Measurements from ENCODE around the gene PCSK2. TPM values are rescaled to one million over a fixed set of nuclear protein-coding genes. Genes with fewer than 3 reads are reported as not detected.

Gene PCSK2
- total and polyA plus RNA-seq, 2 donors (not counting 3 experiments of a cell fraction or from before 2014, with no cell fraction given) = not detected

DNA sequence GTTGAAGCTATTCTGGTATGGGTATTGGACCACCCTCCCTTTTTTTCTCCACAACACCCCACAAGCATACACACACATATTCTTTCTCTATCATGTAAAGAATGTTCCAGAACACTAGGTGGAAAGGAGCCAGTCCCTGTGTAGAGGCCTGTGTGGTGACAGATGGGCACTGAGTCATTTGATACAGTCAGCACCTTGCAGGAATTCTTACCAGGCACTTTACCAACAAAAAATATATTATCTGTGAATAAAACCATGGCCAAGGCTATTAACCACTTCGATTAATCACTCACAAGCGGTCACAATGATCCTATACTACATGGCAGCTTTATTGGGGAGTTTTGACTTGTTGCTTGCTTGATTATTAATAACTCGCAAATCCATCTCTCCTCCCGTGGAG lies 154.9 kb downstream of the PCSK2 start:
- no peak overlapping the region for H2AFZ ChIP-seq (ENCODE audit: low read depth, low read length)
- CTCF ChIA-PET = no interaction called here
- no peak for TF ChIP-seq POLR2AphosphoS5 (IDR thresholded peaks at IDR 0.05; ENCODE audit: insufficient read depth, low read depth, low read length)
- TF ChIP-seq MYC (IDR thresholded peaks at IDR 0.05; ENCODE audit: low read depth, low read length) = no peak
- TF ChIP-seq POLR2A (IDR thresholded peaks at IDR 0.05; ENCODE audit: low read depth, low read length) = no peak
- TF ChIP-seq, protein P1, sequence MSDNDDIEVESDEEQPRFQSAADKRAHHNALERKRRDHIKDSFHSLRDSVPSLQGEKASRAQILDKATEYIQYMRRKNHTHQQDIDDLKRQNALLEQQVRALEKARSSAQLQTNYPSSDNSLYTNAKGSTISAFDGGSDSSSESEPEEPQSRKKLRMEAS (IDR thresholded peaks at IDR 0.05; ENCODE audit: insufficient read depth, insufficient read length) = no peak
- no peak for TF ChIP-seq JUN (IDR thresholded peaks at IDR 0.05; ENCODE audit: borderline replicate concordance, insufficient read depth, insufficient read length, low read depth)
- TF ChIP-seq GATA2 (IDR thresholded peaks at IDR 0.05; ENCODE audit: insufficient read depth, insufficient read length, low read depth, low read length) = no peak
- no peak for TF ChIP-seq FOS (IDR thresholded peaks at IDR 0.05; ENCODE audit: borderline replicate concordance, insufficient read depth, low read length)
- TF ChIP-seq, protein P2, sequence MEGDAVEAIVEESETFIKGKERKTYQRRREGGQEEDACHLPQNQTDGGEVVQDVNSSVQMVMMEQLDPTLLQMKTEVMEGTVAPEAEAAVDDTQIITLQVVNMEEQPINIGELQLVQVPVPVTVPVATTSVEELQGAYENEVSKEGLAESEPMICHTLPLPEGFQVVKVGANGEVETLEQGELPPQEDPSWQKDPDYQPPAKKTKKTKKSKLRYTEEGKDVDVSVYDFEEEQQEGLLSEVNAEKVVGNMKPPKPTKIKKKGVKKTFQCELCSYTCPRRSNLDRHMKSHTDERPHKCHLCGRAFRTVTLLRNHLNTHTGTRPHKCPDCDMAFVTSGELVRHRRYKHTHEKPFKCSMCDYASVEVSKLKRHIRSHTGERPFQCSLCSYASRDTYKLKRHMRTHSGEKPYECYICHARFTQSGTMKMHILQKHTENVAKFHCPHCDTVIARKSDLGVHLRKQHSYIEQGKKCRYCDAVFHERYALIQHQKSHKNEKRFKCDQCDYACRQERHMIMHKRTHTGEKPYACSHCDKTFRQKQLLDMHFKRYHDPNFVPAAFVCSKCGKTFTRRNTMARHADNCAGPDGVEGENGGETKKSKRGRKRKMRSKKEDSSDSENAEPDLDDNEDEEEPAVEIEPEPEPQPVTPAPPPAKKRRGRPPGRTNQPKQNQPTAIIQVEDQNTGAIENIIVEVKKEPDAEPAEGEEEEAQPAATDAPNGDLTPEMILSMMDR (IDR thresholded peaks at IDR 0.05; ENCODE audit: extremely low read depth in 1 of 2, insufficient read depth in 1 of 2, low read depth in 1 of 2, low read length in 2 of 2) = no peak
- TF ChIP-seq EZH2 (IDR thresholded peaks at IDR 0.05; ENCODE audit: borderline replicate concordance, low read depth, low read length, severe bottlenecking) = no peak
- dilution Hi-C loops (cut with MboI; ENCODE audit: extremely low pct_ligation_motif_present, low sequenced_read_pairs) (no loop called here), intact Hi-C loops (cut with micrococcal nuclease) (no loop called here)
- no peak overlapping the region for H3K27ac ChIP-seq (ENCODE audit: insufficient read depth, low read depth, low read length)
- H3K79me2 ChIP-seq (ENCODE audit: control insufficient read depth, insufficient read depth, low read length) = no peaks in the 10 kb centered on the region
- POLR2A ChIA-PET = no interaction called here
- BruUV-seq (replicated peaks) = no TSS peak
- H3K9me3 ChIP-seq (replicated peaks; ENCODE audit: control insufficient read depth, insufficient read depth, low read length) = no peaks in the 10 kb centered on the region
- no peaks in the 10 kb centered on the region for H3K4me1 ChIP-seq (ENCODE audit: control insufficient read depth, extremely low read depth, insufficient read depth, low read length)
- FAIRE-seq (no peak), DNase-seq (ENCODE audit: low read depth, low spot score) (no peak)
- H3K4me2 ChIP-seq (ENCODE audit: insufficient read depth, low read length) = no peak overlapping the region
- no peak overlapping the region for H3K4me3 ChIP-seq (replicated peaks in 1 of 3; ENCODE audit: insufficient read depth in 1 of 3, low read depth in 1 of 3, low read length in 3 of 3)
- H3K36me3 ChIP-seq (ENCODE audit: control insufficient read depth in 2 of 2, extremely low read depth in 1 of 2, insufficient read depth in 2 of 2, low read length in 2 of 2) = no peaks in the 10 kb centered on the region
- H4K20me1 ChIP-seq (replicated peaks; ENCODE audit: control insufficient read depth, extremely low read depth, insufficient read depth, low read length) = no peaks in the 10 kb centered on the region
- H3K27me3 ChIP-seq (ENCODE audit: control insufficient read depth in 2 of 2, insufficient read depth in 2 of 2, low read length in 2 of 2) = no peaks in the 10 kb centered on the region
- H3K9me1 ChIP-seq (replicated peaks; ENCODE audit: control insufficient read depth, extremely low read depth, insufficient read depth, low read length) = peaks cover 2% of the 10 kb centered on the region
- no peak overlapping the region for H3K9ac ChIP-seq (replicated peaks; ENCODE audit: extremely low read depth, insufficient read depth, low read length)

All from endothelial cell of umbilical vein (primary cell).